EL (cell line): Measurements from ENCODE around the gene SLC23A1.

ENCODE experiments used
- DNase-seq: peaks from one replicate; pipeline ENCODE4 v3.0.0-alpha.2; 2016

Gene SLC23A1

GRCh38 chr5:139406963-139407362 is 23.9 kb upstream of the SLC23A1 start:
- no peak for DNase-seq

- no peak for DNase-seq
Observed at GRCh38 chr5:139404484-139404840, 21.4 kb upstream of the SLC23A1 start.

DNA sequence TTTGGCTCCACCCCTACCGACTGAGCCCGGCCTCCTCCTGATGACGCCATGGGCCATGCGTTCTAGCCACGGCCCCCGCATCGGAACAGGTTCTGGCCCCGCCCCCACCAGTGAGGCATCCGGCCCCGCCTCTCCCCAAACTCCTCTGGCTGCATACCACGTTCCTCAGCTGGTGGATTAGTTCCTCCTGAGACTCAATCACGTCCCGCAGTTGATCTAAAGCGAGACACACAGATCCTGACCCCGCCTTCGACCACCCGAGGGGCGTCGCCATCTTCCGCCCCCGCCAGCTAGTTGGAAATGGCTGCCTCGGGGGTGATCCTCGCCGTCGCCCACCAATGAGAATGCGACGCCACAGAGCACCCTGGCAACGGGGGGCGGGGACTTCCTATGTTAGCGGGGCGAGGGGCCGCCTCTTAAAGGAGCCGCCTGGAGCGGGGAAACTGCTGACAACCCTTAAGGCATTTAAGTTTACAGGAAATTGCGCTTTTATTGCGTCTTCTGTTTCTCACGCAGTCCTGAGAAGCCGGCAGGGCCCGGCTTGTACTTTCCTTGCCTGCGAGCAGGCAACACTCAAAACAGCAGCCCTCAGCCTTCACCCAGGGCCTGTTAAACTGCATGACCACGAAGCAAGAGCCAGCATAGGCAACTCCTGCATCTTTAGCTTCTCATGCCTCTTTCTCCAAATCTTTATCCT is 20.8 kb upstream of the SLC23A1 start, which contains the start of gene SPATA24:
TSS of gene SPATA24 (minus strand) at position 303 of the 697 bp plus-strand sequence. CDS start at position 274, 29 bp downstream.
- DNase-seq = peak; percentile 99

- DNase-seq = no peak
Observed at GRCh38 chr5:139403418-139403786, 20.3 kb upstream of the SLC23A1 start.

DNA sequence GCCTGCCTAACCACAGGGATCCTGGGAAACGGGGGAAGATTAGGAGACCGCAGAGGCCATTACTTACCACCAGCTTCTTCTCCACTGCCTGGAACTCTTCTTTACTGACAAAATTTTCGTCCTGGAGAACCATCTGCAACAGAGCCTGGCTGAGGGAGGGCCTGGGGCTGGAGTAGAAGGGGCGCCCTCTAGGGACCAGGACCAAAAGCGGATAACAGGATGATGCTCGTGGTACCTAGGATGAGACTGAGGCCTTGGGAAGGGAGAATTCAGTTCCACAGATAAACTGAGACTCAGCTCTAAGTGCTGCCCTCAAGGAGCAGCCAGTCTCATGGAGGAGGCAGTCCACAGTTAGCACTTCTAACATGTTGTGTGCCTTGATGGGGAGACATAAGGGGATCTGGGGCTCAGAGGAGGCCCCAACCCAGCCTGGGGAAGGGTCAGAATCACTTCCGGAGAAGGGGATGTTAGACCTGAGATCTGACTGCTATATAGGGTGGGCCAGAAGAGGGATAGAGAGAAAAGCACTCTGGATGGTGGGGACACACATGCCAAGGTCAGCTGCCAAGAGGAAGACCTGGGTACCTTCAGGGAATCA is 19.6 kb upstream of the SLC23A1 start:
- peak; percentile 43 for DNase-seq

- no peak for DNase-seq
Observed at GRCh38 chr5:139401546-139401945, 18.4 kb upstream of the SLC23A1 start.

GRCh38 chr5:139399501-139400121 is 16.5 kb upstream of the SLC23A1 start:
- DNase-seq = no peak

GRCh38 chr5:139397921-139398320 is 14.8 kb upstream of the SLC23A1 start:
- DNase-seq = no peak

- no peak for DNase-seq
Observed at GRCh38 chr5:139396691-139397090, 13.6 kb upstream of the SLC23A1 start.

- DNase-seq = peak; percentile 56
Observed at GRCh38 chr5:139395844-139396640, 12.9 kb upstream of the SLC23A1 start.

DNA sequence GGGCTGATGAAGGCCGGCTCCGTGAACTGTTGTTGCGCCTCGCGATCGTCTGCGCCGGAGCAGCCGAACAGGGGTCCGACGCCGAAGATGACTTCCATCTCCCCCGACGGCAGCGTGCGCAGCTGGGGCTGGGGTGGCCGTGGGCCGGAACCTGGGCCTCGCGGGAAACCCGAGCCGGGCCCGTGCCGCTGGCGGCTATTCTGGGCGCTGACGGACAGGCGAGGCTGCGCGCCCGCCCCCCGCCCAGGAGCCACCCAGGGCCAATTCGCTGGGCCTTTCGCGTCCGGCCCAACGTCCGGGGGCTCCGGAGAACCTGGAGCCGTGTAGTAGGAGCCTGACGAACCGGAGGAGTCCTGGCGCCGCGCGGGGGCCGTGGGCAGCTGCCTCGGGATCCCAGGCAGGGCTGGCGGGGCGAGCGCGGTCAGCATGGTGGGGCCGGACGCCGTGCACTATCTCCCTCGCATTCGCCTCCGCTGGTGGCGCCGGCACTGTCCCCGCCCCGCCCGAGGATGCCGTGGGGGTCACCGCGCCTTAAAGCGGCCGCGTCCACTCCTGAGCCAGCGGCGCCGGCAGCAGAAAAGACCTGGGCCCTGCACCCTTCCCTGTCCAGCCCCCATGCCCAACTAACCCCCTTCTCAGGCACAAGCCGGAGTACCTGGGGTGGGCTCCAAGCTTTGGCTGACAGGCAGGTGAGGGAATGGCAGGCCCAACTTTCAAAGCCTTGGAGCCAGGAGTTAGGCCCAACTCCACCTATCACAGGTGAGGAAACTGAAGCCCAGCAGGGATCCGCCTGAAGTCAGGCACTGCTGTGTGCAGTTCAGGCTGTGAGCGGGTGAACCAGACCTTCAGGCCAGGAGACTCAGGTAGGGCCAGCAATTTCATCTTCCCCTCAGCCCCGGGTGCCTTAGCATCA is 11.8 kb upstream of the SLC23A1 start, which contains the start of gene PROB1:
TSS of gene PROB1 (minus strand) at position 451 of the 913 bp plus-strand sequence. CDS start at position 428, 23 bp downstream.
- DNase-seq = peak; percentile 36

DNA sequence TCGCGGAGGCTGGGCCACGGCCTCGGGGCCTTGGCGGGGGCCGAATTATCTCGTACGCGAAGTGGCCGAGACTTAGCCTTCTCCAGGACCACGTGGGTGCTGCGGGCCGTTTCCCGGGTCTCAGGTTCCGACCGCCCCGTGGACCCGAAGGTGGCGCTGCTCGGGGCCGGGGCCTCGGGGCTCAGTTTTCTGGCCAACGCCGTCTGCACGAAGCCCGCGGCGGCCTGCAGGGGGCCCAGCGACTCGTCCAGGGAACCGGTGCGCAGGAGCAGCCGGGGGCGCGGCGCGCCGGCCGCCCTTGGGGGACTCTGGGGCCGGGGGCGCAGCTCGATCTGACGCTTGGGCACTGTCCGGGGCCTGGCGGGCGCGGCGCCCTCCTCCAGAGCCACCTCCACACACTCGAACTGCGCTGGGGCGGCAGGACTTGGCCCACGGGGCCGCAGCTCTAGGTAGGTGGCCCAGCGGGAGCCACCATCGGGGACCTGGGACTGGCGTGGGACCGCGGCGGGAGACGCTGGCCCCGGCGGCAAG is 11.1 kb upstream of the SLC23A1 start:
- peak; percentile 55 for DNase-seq

- DNase-seq = no peak
Observed at GRCh38 chr5:139393497-139394122, 10.5 kb upstream of the SLC23A1 start.

DNA sequence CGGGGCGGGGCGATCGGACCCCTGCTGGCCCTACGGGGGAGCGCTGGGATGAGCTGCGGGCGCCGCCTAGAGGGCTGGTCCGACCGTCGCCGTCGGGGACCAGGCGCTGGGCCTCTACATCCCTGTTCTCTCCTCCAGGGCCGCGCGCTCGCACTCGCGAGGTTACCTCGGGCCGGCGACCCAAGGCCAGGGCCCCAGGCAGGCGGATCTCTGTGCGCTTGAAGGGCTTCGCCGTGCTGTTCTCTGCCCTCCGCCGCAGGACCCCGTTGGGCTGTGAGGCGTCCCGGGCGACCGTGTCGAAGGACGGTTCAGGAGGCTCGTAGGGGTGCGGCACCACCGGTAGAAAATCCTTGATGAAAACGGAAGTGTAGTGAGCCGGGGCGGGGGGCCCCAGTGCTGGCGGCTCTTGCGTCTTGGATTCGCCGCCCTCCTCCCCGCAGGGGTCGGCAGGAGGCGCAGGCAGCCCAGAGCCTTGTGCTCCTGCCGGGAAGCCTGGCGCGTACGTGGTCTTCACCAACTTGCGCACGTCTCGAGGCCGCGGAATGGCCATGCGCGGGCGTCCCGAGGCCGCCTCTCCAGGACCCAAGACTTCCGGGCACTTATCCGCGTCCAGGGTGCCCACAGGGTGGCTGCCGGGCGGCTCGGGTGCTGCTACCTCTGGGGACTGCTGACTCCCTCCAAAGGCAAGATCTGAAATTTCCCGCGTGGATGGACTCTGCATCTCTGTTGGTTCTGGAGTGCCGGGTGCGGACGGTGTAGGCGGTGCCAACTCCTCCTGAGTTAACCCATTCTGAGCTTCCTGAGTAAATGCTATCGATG is 9.8 kb upstream of the SLC23A1 start:
- peak; percentile 65 for DNase-seq

DNA sequence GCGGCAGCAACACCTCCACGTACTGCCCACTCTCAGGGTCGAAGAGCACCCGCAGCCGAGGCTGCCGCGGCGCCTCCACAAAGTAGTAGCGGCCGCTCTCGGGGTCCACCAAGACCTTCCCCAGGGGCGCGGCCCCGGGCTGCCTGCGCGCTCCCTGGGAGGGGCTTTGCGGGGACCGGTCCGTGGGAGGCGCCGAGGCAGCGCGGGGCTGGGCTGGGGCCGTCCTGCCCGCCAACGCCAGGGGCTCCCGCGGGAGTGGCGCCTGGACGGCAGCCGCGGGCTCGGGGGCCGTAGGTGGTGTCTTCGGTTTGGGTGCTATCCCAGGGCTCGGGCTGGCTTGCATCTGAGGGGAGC is 9.2 kb upstream of the SLC23A1 start:
- no peak for DNase-seq

- DNase-seq = peak; percentile 95
Observed at GRCh38 chr5:139391570-139392323, 8.7 kb upstream of the SLC23A1 start.

DNA sequence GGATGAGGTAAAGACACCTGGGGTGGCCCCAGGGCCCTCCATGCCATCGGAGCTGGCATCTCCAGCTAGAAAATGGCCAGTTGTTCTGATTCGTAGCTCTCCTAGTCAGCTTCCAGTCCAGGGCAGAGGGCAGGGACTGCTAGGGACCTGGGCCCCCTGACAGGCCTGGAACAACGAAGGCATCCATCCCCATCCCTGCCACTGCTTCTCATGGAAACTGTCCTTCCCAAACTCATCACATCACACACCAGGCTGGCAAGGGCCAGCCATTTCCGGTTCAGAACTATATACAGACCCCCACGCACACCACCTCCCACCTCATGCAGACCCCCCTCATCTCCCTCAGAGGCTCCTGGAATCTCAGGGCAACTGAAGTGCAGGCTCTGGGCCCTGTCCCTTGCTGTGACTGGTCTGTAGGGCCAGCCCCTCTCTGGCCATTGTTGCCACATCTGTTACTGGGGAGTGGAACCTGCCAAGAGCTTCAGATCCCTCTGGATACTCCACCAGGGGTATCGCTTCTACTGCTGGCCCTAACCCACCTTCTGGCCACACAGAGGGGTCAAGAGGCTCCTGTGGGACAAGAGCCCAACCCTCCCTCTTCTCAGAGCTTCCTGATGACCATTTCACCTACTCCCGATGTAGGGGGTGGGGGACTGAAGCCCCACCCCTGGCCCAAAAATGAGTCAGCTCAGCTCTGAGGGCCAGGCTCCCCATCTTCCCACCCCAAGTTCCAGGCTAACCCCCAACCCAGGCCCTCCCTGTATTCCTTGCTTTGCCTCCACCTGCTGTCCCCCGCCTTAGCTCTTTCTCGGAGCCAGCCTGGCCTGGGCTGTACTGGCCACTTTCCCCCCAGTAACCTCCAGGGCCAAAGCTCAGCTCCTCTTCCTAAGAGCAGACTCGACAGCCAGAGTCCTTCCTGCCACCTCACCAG is 7.8 kb upstream of the SLC23A1 start:
- DNase-seq = peak; percentile 30
